ENCODE data around the gene CFAP221.

Gene CFAP221

DNA sequence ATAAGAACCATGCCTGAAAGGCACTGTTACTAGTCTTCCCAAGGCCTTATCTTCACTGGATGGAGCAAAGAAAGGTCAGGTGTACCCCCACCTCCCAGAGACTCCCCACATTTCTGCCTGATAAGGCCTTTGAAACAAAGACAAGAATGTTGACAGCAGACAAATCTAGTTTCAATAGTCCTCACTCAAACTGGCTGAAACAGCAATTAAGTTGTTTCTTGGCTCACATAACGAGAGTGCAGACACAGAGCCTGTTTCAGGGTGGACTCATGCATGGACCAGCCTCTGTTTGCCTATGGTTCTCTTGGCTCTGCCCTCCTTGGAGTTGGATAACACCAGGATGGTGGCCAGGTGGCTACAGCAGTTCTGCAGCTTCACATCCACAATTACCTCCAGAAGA is 7.5 kb upstream of the CFAP221 start:
- no peak overlapping the region for H3K9ac ChIP-seq (ENCODE audit: low read length in 2 of 2)
- H3K27me3 ChIP-seq (ENCODE audit: control insufficient read depth in 1 of 2, insufficient read depth in 2 of 2, low read length in 2 of 2), result no peaks in the 10 kb centered on the region

DNA sequence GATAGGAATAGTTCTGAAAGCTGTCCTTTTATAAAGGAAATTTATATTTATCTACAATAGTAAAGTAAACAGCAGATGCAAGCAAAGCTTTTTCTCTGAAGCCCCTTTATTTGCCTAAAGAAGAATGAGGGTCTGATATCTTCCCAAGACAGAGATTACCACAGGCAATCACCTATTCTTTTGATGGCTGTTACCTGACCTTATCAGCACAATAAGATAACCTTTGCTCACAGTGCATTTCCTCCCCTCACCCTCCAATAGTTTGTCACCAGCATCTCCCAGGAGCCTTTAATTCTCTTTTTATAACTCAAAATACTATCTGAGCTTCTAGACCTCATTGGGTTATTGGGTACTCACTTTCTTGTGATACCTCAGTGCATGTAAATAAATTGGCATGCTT is 6.5 kb upstream of the CFAP221 start:
- no peak overlapping the region for H3K9ac ChIP-seq (ENCODE audit: low read length in 2 of 2)
- H3K4me3 ChIP-seq (ENCODE audit: low read length in 2 of 2), result no peak overlapping the region
- no peaks in the 10 kb centered on the region for H3K4me1 ChIP-seq (ENCODE audit: control insufficient read depth, insufficient read depth, low read length)
- H3K27me3 ChIP-seq (ENCODE audit: control insufficient read depth in 1 of 2, insufficient read depth in 2 of 2, low read length in 2 of 2), result no peaks in the 10 kb centered on the region
- H3K9me3 ChIP-seq (ENCODE audit: control insufficient read depth in 2 of 2, low read length in 2 of 2), result peaks cover 16 to 21% of the 10 kb centered on the region in 2 donors
- no peak overlapping the region for H3K27ac ChIP-seq (ENCODE audit: low read length)
- no peaks in the 10 kb centered on the region for H3K36me3 ChIP-seq (ENCODE audit: control insufficient read depth in 2 of 2, insufficient read depth in 2 of 2, low read length in 2 of 2)

More for the DNA sequence above, 7.5 kb upstream of the CFAP221 start:
- Histone ChIP-seq H3K36me3 (ENCODE audit: control insufficient read depth in 2 of 2, insufficient read depth in 2 of 2, low read length in 2 of 2) (no peaks in the 10 kb centered on the region), H3K9me3 (ENCODE audit: control insufficient read depth in 2 of 2, low read length in 2 of 2) (peaks cover 16 to 24% of the 10 kb centered on the region in 2 donors), H3K27ac (ENCODE audit: low read length) (no peak overlapping the region), H3K4me1 (ENCODE audit: control insufficient read depth, insufficient read depth, low read length) (no peaks in the 10 kb centered on the region), H3K4me3 (ENCODE audit: low read length in 2 of 2) (no peak overlapping the region)

DNA sequence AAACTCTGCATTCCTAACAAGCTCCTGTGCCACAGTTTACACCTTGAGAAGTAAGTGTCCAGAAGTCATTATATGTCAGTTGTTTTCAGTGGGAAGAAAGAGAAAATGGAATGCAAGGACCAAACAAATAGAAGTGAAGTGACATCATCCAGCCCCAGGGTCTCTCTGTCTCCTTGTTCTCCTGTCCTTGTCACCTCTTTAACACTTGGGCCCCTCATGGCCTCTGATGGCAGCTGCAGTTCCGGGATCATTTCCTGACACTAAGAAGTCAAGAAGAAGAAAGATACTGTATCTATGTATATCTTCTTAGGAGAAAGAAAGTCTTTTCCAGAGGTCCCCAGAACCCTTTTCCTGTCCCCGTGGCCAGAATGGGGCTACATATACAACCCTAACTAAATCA is 2.8 kb upstream of the CFAP221 start:
- H3K27ac ChIP-seq (ENCODE audit: low read length), result no peak overlapping the region
- H3K27me3 ChIP-seq (ENCODE audit: control insufficient read depth in 1 of 2, insufficient read depth in 2 of 2, low read length in 2 of 2), result no peaks in the 10 kb centered on the region

DNA sequence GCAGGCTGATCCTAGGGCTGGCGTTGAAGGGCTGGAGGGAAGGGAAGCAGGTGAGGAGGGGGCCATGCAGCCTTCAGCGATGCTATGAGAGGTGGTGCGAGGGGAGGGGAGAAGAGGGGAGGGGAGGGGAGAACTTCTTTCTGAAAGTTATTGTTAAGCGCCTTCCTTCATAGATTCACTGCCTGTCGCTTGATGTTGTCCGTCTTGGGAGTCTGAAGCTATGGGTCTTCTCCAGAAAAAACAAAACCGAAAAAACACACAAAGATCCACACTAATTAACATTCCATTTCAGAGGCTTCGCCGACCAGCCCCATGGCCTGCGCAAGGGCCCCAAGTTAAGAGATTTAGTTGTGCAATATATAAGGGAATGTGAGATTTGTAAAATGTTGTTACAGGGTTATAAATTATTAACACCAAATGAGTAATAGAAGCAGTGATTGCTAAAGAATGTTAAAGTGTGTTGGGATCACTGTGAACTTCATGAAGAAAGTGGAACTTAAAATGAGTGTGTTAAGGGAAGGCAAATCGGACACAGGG is 758 bp downstream of the CFAP221 start:
- Histone ChIP-seq H3K4me3 (ENCODE audit: low read length in 2 of 2) (peak overlapping the region; percentile 69 to 81), H3K9ac (ENCODE audit: low read length in 2 of 2) (peak overlapping the region; percentile 58 to 66), H3K36me3 (ENCODE audit: control insufficient read depth in 2 of 2, insufficient read depth in 2 of 2, low read length in 2 of 2) (no peaks in the 10 kb centered on the region), H3K27ac (ENCODE audit: low read length) (peak overlapping the region; percentile 80), H3K27me3 (ENCODE audit: control insufficient read depth in 1 of 2, insufficient read depth in 2 of 2, low read length in 2 of 2) (no peaks in the 10 kb centered on the region), H3K9me3 (ENCODE audit: control insufficient read depth in 2 of 2, low read length in 2 of 2) (no peaks in the 10 kb centered on the region), H3K4me1 (ENCODE audit: control insufficient read depth, insufficient read depth, low read length) (peaks cover 21% of the 10 kb centered on the region)

More for the DNA sequence above, 2.8 kb upstream of the CFAP221 start:
- H3K36me3 ChIP-seq (ENCODE audit: control insufficient read depth in 2 of 2, insufficient read depth in 2 of 2, low read length in 2 of 2), result no peaks in the 10 kb centered on the region
- no peak overlapping the region for H3K9ac ChIP-seq (ENCODE audit: low read length in 2 of 2)
- H3K9me3 ChIP-seq (ENCODE audit: control insufficient read depth in 2 of 2, low read length in 2 of 2), result peaks cover 0 to 6% of the 10 kb centered on the region in 2 donors
- H3K4me3 ChIP-seq (ENCODE audit: low read length in 2 of 2), result no peak overlapping the region
- peaks cover 16% of the 10 kb centered on the region for H3K4me1 ChIP-seq (ENCODE audit: control insufficient read depth, insufficient read depth, low read length)

DNA sequence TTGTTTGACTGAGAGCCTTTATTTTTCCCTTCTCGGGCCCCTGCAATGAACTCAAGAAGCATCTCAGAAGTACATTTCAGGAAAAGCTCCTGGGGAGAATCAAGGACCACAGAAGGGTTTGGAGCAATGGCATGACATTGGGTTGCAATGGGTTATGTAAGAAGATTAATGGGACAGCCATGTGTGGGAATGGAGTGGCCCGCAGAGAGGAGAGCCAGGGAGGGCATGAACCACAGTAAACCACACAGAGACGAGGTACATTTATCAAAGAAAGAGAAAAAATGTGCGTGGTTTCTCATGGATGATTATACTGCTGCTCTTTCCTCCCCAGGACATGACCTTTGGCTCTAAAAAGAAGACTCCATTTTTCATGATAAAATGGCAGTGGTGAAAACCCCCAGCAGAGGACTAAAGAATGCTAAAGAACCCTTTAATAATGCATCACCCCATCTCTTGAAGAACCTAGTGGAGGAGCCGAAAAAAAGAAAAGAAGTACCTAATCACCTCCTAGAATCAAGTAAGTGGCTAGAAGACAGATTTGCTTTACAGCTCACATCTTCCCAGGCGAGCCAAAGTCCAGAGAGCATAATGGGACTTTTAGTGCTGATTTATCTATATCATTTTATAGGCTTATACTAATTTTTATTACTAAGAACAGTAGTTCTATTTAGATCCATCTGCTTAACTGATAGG is 1.7 kb downstream of the CFAP221 start:
- H3K27me3 ChIP-seq (ENCODE audit: control insufficient read depth in 1 of 2, insufficient read depth in 2 of 2, low read length in 2 of 2), result no peaks in the 10 kb centered on the region
- H3K4me3 ChIP-seq (ENCODE audit: low read length in 2 of 2), result no peak overlapping the region
- peaks cover 21% of the 10 kb centered on the region for H3K4me1 ChIP-seq (ENCODE audit: control insufficient read depth, insufficient read depth, low read length)
- H3K36me3 ChIP-seq (ENCODE audit: control insufficient read depth in 2 of 2, insufficient read depth in 2 of 2, low read length in 2 of 2), result no peaks in the 10 kb centered on the region
- H3K9me3 ChIP-seq (ENCODE audit: control insufficient read depth in 2 of 2, low read length in 2 of 2), result no peaks in the 10 kb centered on the region
- peak overlapping the region; percentile 80 for H3K27ac ChIP-seq (ENCODE audit: low read length)
- no peak overlapping the region for H3K9ac ChIP-seq (ENCODE audit: low read length in 2 of 2)

DNA sequence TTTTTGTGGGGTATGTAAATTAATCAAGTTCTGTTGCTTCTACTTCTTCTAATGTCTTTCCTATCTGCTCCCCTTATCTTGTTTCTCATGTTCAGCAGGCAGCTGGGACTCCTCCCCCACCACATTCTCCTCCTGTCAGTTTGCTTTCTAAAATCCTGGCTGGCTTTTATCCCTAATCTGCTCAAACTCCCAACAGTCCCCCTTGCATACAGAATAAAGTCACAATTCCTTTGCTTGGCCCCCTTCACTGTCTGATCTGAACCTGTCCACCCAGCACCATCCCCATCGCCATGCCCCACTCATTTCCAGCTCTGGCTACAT is 2.2 kb downstream of the CFAP221 start:
- Histone ChIP-seq H3K4me1 (ENCODE audit: control insufficient read depth, insufficient read depth, low read length) (peaks cover 21% of the 10 kb centered on the region), H3K9me3 (ENCODE audit: control insufficient read depth in 2 of 2, low read length in 2 of 2) (no peaks in the 10 kb centered on the region), H3K27ac (ENCODE audit: low read length) (peak overlapping the region; percentile 80), H3K36me3 (ENCODE audit: control insufficient read depth in 2 of 2, insufficient read depth in 2 of 2, low read length in 2 of 2) (no peaks in the 10 kb centered on the region), H3K27me3 (ENCODE audit: control insufficient read depth in 1 of 2, insufficient read depth in 2 of 2, low read length in 2 of 2) (no peaks in the 10 kb centered on the region), H3K4me3 (ENCODE audit: low read length in 2 of 2) (no peak overlapping the region), H3K9ac (ENCODE audit: low read length in 2 of 2) (no peak overlapping the region)

DNA sequence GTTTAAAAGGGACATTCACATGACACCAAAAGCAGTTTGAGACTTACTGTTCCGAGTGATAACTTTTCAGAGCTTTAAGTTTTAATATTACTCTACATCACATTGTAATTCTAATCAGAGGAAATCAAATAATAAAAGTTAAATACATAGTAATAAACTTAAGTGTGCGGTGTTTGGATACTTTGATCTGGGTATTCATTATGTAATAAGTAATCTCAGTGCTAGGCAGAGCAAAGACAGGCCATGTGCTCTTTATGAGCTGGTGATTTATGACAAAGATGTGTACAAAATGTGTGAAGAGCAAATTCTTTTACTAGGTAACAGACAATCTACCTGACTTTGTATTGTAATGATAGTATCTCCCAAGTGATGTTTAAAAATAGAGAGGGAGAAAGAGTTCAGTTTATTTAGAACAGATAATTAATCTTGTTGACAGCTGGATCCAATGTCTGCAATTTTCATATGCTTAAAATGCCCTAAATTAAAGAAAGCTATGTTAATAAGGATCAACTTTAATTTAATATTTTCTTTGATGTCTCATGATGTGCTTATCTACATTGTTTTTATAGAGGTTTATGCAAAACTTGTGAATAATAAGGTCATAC is 4.4 kb downstream of the CFAP221 start:
- H3K9me3 ChIP-seq (ENCODE audit: control insufficient read depth in 2 of 2, low read length in 2 of 2), result no peaks in the 10 kb centered on the region
- H3K27me3 ChIP-seq (ENCODE audit: control insufficient read depth in 1 of 2, insufficient read depth in 2 of 2, low read length in 2 of 2), result no peaks in the 10 kb centered on the region
- no peaks in the 10 kb centered on the region for H3K36me3 ChIP-seq (ENCODE audit: control insufficient read depth in 2 of 2, insufficient read depth in 2 of 2, low read length in 2 of 2)
- H3K4me3 ChIP-seq (ENCODE audit: low read length in 2 of 2), result no peak overlapping the region
- H3K4me1 ChIP-seq (ENCODE audit: control insufficient read depth, insufficient read depth, low read length), result peaks cover 21% of the 10 kb centered on the region
- no peak overlapping the region for H3K27ac ChIP-seq (ENCODE audit: low read length)
- no peak overlapping the region for H3K9ac ChIP-seq (ENCODE audit: low read length in 2 of 2)

DNA sequence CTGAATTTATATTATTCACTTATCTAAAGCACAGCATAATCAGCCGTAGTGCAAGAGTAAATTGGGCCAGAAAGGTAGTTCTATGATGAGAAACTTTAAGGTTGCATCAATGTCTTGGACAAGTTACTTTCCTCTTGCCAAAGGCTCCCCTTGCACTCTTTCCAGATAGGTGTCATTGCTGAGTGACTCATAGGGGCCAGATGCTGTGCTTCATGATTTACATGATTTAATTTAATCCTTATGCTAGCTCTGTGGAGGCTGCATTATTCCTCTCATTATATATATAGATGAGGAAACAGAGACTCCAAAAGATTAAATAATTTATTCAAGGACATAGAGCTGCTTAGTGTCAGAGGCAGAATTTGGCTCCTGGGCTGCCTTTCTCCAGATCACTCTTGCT is 5.0 kb downstream of the CFAP221 start:
- no peak overlapping the region for H3K9ac ChIP-seq (ENCODE audit: low read length in 2 of 2)
- H3K27me3 ChIP-seq (ENCODE audit: control insufficient read depth in 1 of 2, insufficient read depth in 2 of 2, low read length in 2 of 2), result no peaks in the 10 kb centered on the region
- H3K4me3 ChIP-seq (ENCODE audit: low read length in 2 of 2), result no peak overlapping the region
- peaks cover 21% of the 10 kb centered on the region for H3K4me1 ChIP-seq (ENCODE audit: control insufficient read depth, insufficient read depth, low read length)
- no peak overlapping the region for H3K27ac ChIP-seq (ENCODE audit: low read length)
- H3K9me3 ChIP-seq (ENCODE audit: control insufficient read depth in 2 of 2, low read length in 2 of 2), result no peaks in the 10 kb centered on the region
- no peaks in the 10 kb centered on the region for H3K36me3 ChIP-seq (ENCODE audit: control insufficient read depth in 2 of 2, insufficient read depth in 2 of 2, low read length in 2 of 2)

DNA sequence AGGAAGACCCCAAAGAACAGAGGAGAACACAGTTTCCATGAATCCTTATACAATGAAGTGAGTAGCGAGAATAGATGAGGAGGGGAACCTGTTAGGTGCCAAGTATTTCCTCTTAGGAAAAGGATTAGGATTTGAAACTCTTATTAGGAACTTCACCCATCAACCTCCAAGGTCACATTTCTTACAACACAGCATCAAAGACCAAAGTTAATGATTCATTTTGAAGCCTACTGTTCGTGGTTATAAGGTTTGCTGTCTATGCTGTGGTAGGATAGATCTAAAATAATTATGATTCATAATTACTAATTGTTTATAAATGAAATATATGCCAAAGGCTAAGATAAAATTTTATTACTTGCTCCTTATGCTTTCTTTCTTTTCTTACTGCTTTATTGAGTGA is 6.1 kb downstream of the CFAP221 start:
- Histone ChIP-seq H3K9me3 (ENCODE audit: control insufficient read depth in 2 of 2, low read length in 2 of 2) (no peaks in the 10 kb centered on the region), H3K27me3 (ENCODE audit: control insufficient read depth in 1 of 2, insufficient read depth in 2 of 2, low read length in 2 of 2) (no peaks in the 10 kb centered on the region), H3K36me3 (ENCODE audit: control insufficient read depth in 2 of 2, insufficient read depth in 2 of 2, low read length in 2 of 2) (no peaks in the 10 kb centered on the region), H3K4me3 (ENCODE audit: low read length in 2 of 2) (no peak overlapping the region), H3K27ac (ENCODE audit: low read length) (no peak overlapping the region), H3K9ac (ENCODE audit: low read length in 2 of 2) (no peak overlapping the region), H3K4me1 (ENCODE audit: control insufficient read depth, insufficient read depth, low read length) (peaks cover 13% of the 10 kb centered on the region)

DNA sequence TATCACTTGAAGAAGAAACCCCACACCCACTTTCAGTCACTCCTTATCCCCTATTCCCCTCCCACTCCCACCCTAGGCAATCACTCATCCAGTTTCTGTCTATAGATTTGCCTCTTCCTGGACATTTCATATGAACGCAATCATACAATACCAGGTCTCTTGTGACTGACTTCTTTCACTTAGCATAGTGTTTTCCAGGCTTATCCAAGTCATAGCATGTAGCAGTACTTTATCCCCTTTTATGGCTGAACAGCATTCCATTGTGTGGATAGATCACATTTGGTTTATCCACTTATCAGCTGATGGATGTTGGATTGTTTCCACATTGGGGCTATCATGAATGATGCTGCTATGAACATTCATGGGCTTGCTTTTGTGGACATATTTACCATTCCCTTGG is 6.6 kb downstream of the CFAP221 start:
- Histone ChIP-seq H3K9me3 (ENCODE audit: control insufficient read depth in 2 of 2, low read length in 2 of 2) (no peaks in the 10 kb centered on the region), H3K27ac (ENCODE audit: low read length) (no peak overlapping the region), H3K36me3 (ENCODE audit: control insufficient read depth in 2 of 2, insufficient read depth in 2 of 2, low read length in 2 of 2) (no peaks in the 10 kb centered on the region), H3K9ac (ENCODE audit: low read length in 2 of 2) (no peak overlapping the region), H3K4me1 (ENCODE audit: control insufficient read depth, insufficient read depth, low read length) (peaks cover 8% of the 10 kb centered on the region), H3K4me3 (ENCODE audit: low read length in 2 of 2) (no peak overlapping the region), H3K27me3 (ENCODE audit: control insufficient read depth in 1 of 2, insufficient read depth in 2 of 2, low read length in 2 of 2) (no peaks in the 10 kb centered on the region)

DNA sequence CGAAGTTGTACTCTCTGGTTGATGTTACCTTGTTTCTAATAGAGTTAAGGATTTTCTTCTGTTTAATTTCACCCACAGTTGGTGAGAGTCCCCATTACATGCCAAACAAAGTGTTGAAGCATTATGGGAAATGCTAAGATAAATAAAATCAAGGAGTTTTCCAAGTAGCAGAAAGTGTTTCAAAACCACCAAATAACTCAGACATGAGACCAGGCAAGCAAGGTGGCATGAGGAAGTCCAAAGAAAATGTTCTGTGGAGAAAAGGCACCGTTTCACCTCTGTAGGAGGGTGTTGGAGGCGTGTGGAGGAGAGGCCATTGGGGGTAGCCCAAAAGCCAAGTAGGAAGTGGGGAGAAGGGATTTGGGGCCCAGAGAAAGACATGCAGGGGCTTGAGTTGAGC is 8.7 kb downstream of the CFAP221 start:
- Histone ChIP-seq H3K9me3 (ENCODE audit: control insufficient read depth in 2 of 2, low read length in 2 of 2) (no peaks in the 10 kb centered on the region), H3K9ac (ENCODE audit: low read length in 2 of 2) (no peak overlapping the region), H3K4me1 (ENCODE audit: control insufficient read depth, insufficient read depth, low read length) (peaks cover 6% of the 10 kb centered on the region), H3K4me3 (ENCODE audit: low read length in 2 of 2) (no peak overlapping the region), H3K27ac (ENCODE audit: low read length) (no peak overlapping the region), H3K27me3 (ENCODE audit: control insufficient read depth in 1 of 2, insufficient read depth in 2 of 2, low read length in 2 of 2) (no peaks in the 10 kb centered on the region), H3K36me3 (ENCODE audit: control insufficient read depth in 2 of 2, insufficient read depth in 2 of 2, low read length in 2 of 2) (no peaks in the 10 kb centered on the region)

All from stomach smooth muscle (tissue), 2 donors.